ENCODE measurements around the gene MICAL2. TPM values are rescaled to one million over a fixed set of nuclear protein-coding genes. Genes with fewer than 3 reads are reported as not detected.

Gene MICAL2
- total and polyA plus RNA-seq, 2 of the 13 experiments (the other 11 are each of a cell fraction or from before 2014, with no cell fraction given): 0.78 to 1.1 TPM

GRCh38 chr11:12066056-12066798 is 44.2 kb upstream of the MICAL2 start (continued):
- TF ChIP-seq ZUFSP (CRISPR knock-in tag; IDR thresholded peaks at IDR 0.05; ENCODE audit: borderline replicate concordance): no peak
- TF ChIP-seq ZNF441 (CRISPR knock-in tag; IDR thresholded peaks at IDR 0.05; ENCODE audit: borderline replicate concordance): no peak
- TF ChIP-seq ZXDC (CRISPR knock-in tag; IDR thresholded peaks at IDR 0.05): no peak
- no peak for TF ChIP-seq ZMAT3 (CRISPR knock-in tag; conservative IDR thresholded peaks at IDR 0.05)
- TF ChIP-seq ZNF672 (CRISPR knock-in tag; IDR thresholded peaks at IDR 0.05): no peak
- TF ChIP-seq ZNF18 (CRISPR knock-in tag; IDR thresholded peaks at IDR 0.05; ENCODE audit: insufficient replicate concordance): no peak
- TF ChIP-seq SKIL (CRISPR knock-in tag; IDR thresholded peaks at IDR 0.05; ENCODE audit: borderline replicate concordance): no peak
- no peak for TF ChIP-seq ZNF235 (CRISPR knock-in tag; IDR thresholded peaks at IDR 0.05; ENCODE audit: borderline replicate concordance)
- TF ChIP-seq, protein P1, sequence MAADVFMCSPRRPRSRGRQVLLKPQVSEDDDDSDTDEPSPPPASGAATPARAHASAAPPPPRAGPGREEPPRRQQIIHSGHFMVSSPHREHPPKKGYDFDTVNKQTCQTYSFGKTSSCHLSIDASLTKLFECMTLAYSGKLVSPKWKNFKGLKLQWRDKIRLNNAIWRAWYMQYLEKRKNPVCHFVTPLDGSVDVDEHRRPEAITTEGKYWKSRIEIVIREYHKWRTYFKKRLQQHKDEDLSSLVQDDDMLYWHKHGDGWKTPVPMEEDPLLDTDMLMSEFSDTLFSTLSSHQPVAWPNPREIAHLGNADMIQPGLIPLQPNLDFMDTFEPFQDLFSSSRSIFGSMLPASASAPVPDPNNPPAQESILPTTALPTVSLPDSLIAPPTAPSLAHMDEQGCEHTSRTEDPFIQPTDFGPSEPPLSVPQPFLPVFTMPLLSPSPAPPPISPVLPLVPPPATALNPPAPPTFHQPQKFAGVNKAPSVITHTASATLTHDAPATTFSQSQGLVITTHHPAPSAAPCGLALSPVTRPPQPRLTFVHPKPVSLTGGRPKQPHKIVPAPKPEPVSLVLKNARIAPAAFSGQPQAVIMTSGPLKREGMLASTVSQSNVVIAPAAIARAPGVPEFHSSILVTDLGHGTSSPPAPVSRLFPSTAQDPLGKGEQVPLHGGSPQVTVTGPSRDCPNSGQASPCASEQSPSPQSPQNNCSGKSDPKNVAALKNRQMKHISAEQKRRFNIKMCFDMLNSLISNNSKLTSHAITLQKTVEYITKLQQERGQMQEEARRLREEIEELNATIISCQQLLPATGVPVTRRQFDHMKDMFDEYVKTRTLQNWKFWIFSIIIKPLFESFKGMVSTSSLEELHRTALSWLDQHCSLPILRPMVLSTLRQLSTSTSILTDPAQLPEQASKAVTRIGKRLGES (CRISPR knock-in tag; IDR thresholded peaks at IDR 0.05; ENCODE audit: borderline replicate concordance): no peak
- TF ChIP-seq FOXO1 (CRISPR knock-in tag; IDR thresholded peaks at IDR 0.05): no peak
- no peak for TF ChIP-seq MAFG (CRISPR knock-in tag; IDR thresholded peaks at IDR 0.05)
- peak; percentile 29 for TF ChIP-seq SKI (IDR thresholded peaks at IDR 0.05; ENCODE audit: partially characterized antibody)
- TF ChIP-seq SOX5 (CRISPR knock-in tag; IDR thresholded peaks at IDR 0.05; ENCODE audit: borderline replicate concordance): peak; percentile 72
- no peak for TF ChIP-seq ERF (CRISPR knock-in tag; IDR thresholded peaks at IDR 0.05)
- 0 out of 2 replicates have a peak, but pooled peaks have one; percentile 20 for TF ChIP-seq SMAD3 (CRISPR knock-in tag; IDR thresholded peaks at IDR 0.05)
- TF ChIP-seq MYC (CRISPR knock-in tag; IDR thresholded peaks at IDR 0.05; ENCODE audit: borderline replicate concordance): 0 out of 2 replicates have a peak, but pooled peaks have one; percentile 8
- TF ChIP-seq SETDB1 (CRISPR knock-in tag; IDR thresholded peaks at IDR 0.05; ENCODE audit: borderline replicate concordance): no peak
- TF ChIP-seq ZKSCAN8 (CRISPR knock-in tag; IDR thresholded peaks at IDR 0.05; ENCODE audit: borderline replicate concordance): 0 out of 2 replicates have a peak, but pooled peaks have one; percentile 24
